A549 (cell line): ENCODE measurements around the gene SDHB. TPM values are rescaled to one million over a fixed set of nuclear protein-coding genes. Genes with fewer than 3 reads are reported as not detected.

Experiments
- ATAC-seq, 2 experiments: fragments of 200-7000 bp in 1 of 2; fragments of >200 bp in 1 of 2; cut with Nextera tagmentation in 1 of 2; cut with Tn5 transposase in 1 of 2; 3 replicates each; pipeline versions ENCODE4 v1.8.0 to v1.9.1; 2018 to 2020; ENCODE audit warnings: mild to moderate bottlenecking in 1 of 2, moderate library complexity in 1 of 2
- CTCF ChIA-PET: fragments of 300-600 bp; sonication (Branson Sonifier 250); formaldehyde crosslinking; extraction: SDS; loops from one replicate; lab custom pipeline; 2021; ENCODE audit warnings: antibody characterized with exemption, inconsistent platforms; lab: Yijun Ruan, JAX
- POLR2A ChIA-PET: fragments of 350-600 bp; formaldehyde crosslinking; extraction: SDS; loops from one replicate; lab custom pipeline; 2021; ENCODE audit warnings: antibody characterized with exemption, inconsistent platforms; lab: Yijun Ruan, JAX
- DNase-seq, 2 experiments: peaks; one replicate each; pipeline versions ENCODE4 v3.0.0 to v3.0.0-alpha.2; 2011 to 2016; ENCODE audit warnings: low read depth in 1 of 2, low spot score in 1 of 2
- FAIRE-seq: peaks from 2 replicates; lab custom pipeline; 2011; peaks lifted over from hg19 to GRCh38; lab: Jason Lieb, UNC
- H3K27ac ChIP-seq, 2 experiments: fragments of >200 bp; sonication (Bioruptor Twin); formaldehyde crosslinking; 3 replicates each; pipeline ENCODE4 v1.5.1; 2016 to 2017
- H3K4me1 ChIP-seq: fragments of >200 bp; sonication (Bioruptor Twin); formaldehyde crosslinking; 3 replicates; pipeline ENCODE4 v1.6.1; 2016
- H3K4me2 ChIP-seq: fragments of >200 bp; sonication (Bioruptor Twin); formaldehyde crosslinking; 3 replicates; pipeline ENCODE4 v1.6.1; 2016
- H3K4me3 ChIP-seq: fragments of >200 bp; sonication (Bioruptor Twin); formaldehyde crosslinking; 3 replicates; pipeline ENCODE4 v1.5.1; 2016
- H3K9me3 ChIP-seq: fragments of >200 bp; sonication (Bioruptor Twin); formaldehyde crosslinking; 3 replicates; pipeline ENCODE4 v1.6.1; 2016
- CEBPB ChIP-seq, 2 experiments: fragments of >200 bp in 1 of 2; sonication (Bioruptor Twin) in 1 of 2; formaldehyde crosslinking in 1 of 2; IDR thresholded peaks; 2 replicates each; pipeline ENCODE4 v1.6.1; 2012 to 2016
- CHD2 ChIP-seq: fragments of 150-350 bp; IDR thresholded peaks from 2 replicates; pipeline ENCODE4 v1.6.1; 2014; ENCODE audit warnings: low read length; ENCODE audit not compliant: partially characterized antibody
- FOSB ChIP-seq: fragments of 250-450 bp; sonication (Bioruptor Pico); IDR thresholded peaks from 2 replicates; pipeline ENCODE4 v1.5.0; 2020; ENCODE audit warnings: mild to moderate bottlenecking, moderate library complexity
- GATA3 ChIP-seq: IDR thresholded peaks from 2 replicates; pipeline ENCODE4 v1.6.1; 2012; ENCODE audit warnings: borderline replicate concordance
- HEYL ChIP-seq: fragments of 250-450 bp; sonication (Bioruptor Pico); IDR thresholded peaks from 2 replicates; pipeline ENCODE4 v1.8.0; 2021; ENCODE audit warnings: mild to moderate bottlenecking, moderate library complexity
- HOXA7 ChIP-seq: fragments of 250-450 bp; sonication (Bioruptor Pico); IDR thresholded peaks from 2 replicates; pipeline ENCODE4 v1.5.0; 2020; ENCODE audit warnings: mild to moderate bottlenecking, moderate library complexity
- MYC ChIP-seq: IDR thresholded peaks from 2 replicates; pipeline ENCODE4 v1.6.1; 2012; ENCODE audit warnings: mild to moderate bottlenecking, inconsistent platforms, low read length, improper control_type of control experiment, borderline replicate concordance
- NFE2L2 ChIP-seq: fragments of 150-350 bp; conservative IDR thresholded peaks from 2 replicates; pipeline ENCODE4 v1.6.1; 2014; ENCODE audit warnings: low read length
- NR3C1 ChIP-seq: fragments of >200 bp; sonication (Bioruptor Twin); formaldehyde crosslinking; IDR thresholded peaks from 3 replicates; pipeline ENCODE4 v1.6.1; 2017
- PHF8 ChIP-seq: fragments of 200-600 bp; sonication (generic); IDR thresholded peaks from 2 replicates; pipeline ENCODE4 v1.6.1; 2016; ENCODE audit warnings: low read depth, mild to moderate bottlenecking, antibody characterized with exemption, moderate library complexity, borderline replicate concordance
- POLR2AphosphoS2 ChIP-seq: conservative IDR thresholded peaks from 2 replicates; pipeline ENCODE4 v1.6.1; 2012; ENCODE audit warnings: low read length, improper control_type of control experiment, inconsistent platforms
- RAD21 ChIP-seq, 2 experiments: fragments of >200 bp in 1 of 2; sonication (Bioruptor Twin) in 1 of 2; formaldehyde crosslinking in 1 of 2; IDR thresholded peaks in 1 of 2; conservative IDR thresholded peaks in 1 of 2; 2 replicates in 1 of 2; 3 replicates in 1 of 2; pipeline ENCODE4 v1.6.1; 2012 to 2018; ENCODE audit warnings: inconsistent platforms in 1 of 2
- RNF2 ChIP-seq: fragments of 200-600 bp; sonication (generic); IDR thresholded peaks from 2 replicates; pipeline ENCODE4 v1.6.1; 2016; ENCODE audit warnings: low read depth, mild to moderate bottlenecking, antibody characterized with exemption, moderate library complexity, borderline replicate concordance
- SREBF2 ChIP-seq: fragments of 450-650 bp; IDR thresholded peaks from 2 replicates; pipeline ENCODE4 v1.6.1; 2014; ENCODE audit warnings: mild to moderate bottlenecking, moderate library complexity
- TFCP2L1 ChIP-seq: fragments of 250-450 bp; sonication (Bioruptor Pico); IDR thresholded peaks from 2 replicates; pipeline ENCODE4 v1.5.0; 2021; ENCODE audit warnings: mild to moderate bottlenecking
- USF2 ChIP-seq: fragments of 450-650 bp; IDR thresholded peaks from 2 replicates; pipeline ENCODE4 v1.6.1; 2014; ENCODE audit warnings: antibody characterized with exemption
- ZSCAN20 ChIP-seq: fragments of 250-450 bp; sonication (Bioruptor Pico); IDR thresholded peaks from 2 replicates; pipeline ENCODE4 v1.8.0; 2022; ENCODE audit warnings: mild to moderate bottlenecking, moderate library complexity
- WGBS: methylation state at CpG from one replicate; pipeline ENCODE4 v1.1.6; 2017; ENCODE audit errors: missing lambda C conversion rate; 5-methylcytosine and 5-hydroxymethylcytosine counted together
- polyA plus RNA-seq, 4 experiments: library from polyadenylated mRNA; depleted of rRNA in 3 of 4; stranded (reverse); fragments of >200 nt; fragmentation: RNase III in 1 of 4; extraction: RNeasy Plus Mini Kit Qiagen cat#74134 plus additional on column Dnase treatment in 1 of 4; gene quantifications; 2 replicates in 3 of 4; 3 replicates in 1 of 4; pipeline ENCODE4 v1.2.3, GENCODE V29; 2011 to 2017
- TF ChIP-seq, protein P1 (sequence below): fragments of 150-350 bp; IDR thresholded peaks from 2 replicates; pipeline ENCODE4 v1.6.1; 2014; ENCODE audit warnings: low read depth, mild to moderate bottlenecking, low read length
- TF ChIP-seq, protein P2 (sequence below): fragments of >200 bp; sonication (Bioruptor Twin); formaldehyde crosslinking; IDR thresholded peaks from 2 replicates; pipeline ENCODE4 v1.6.1; 2016
- TF ChIP-seq, protein P3 (sequence below): fragments of 250-450 bp; sonication (Bioruptor Pico); IDR thresholded peaks from 2 replicates; pipeline ENCODE4 v1.5.0; 2020; ENCODE audit warnings: low read depth, mild to moderate bottlenecking, moderate library complexity

SDHB gene
- polyA plus RNA-seq, 2 of the 4 experiments (the other 2 are of a cell fraction) = 114 to 262 TPM

GRCh38 chr1:16970132-16970910, 83.5 kb downstream of the SDHB start:
- CTCF ChIA-PET = interaction anchor here (1.4 to 1.5 kb wide), 3 partner anchors 10 to 74 kb away, joined by 4 read pairs; no protein-coding TSS in a partner anchor
- Histone ChIP-seq H3K4me1 (peaks cover 16% of the 10 kb centered on the region), H3K9me3 (no peaks in the 10 kb centered on the region)
- 90% methylated on average over 6 of the region's 28 CpGs for WGBS
- TF ChIP-seq, protein P1, sequence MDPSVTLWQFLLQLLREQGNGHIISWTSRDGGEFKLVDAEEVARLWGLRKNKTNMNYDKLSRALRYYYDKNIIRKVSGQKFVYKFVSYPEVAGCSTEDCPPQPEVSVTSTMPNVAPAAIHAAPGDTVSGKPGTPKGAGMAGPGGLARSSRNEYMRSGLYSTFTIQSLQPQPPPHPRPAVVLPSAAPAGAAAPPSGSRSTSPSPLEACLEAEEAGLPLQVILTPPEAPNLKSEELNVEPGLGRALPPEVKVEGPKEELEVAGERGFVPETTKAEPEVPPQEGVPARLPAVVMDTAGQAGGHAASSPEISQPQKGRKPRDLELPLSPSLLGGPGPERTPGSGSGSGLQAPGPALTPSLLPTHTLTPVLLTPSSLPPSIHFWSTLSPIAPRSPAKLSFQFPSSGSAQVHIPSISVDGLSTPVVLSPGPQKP = no peak
- no peak for TF ChIP-seq PHF8
- TF ChIP-seq RAD21 (conservative IDR thresholded peaks at IDR 0.05 in 1 of 2, IDR thresholded peaks at IDR 0.05 in 1 of 2) = no peak
- TF ChIP-seq FOSB (CRISPR knock-in tag) = no peak
- no peak for TF ChIP-seq MYC
- TF ChIP-seq TFCP2L1 (CRISPR knock-in tag) = no peak
- no peak for TF ChIP-seq SREBF2
- TF ChIP-seq CEBPB (IDR thresholded peaks at IDR 0.05) = no peak
- TF ChIP-seq NFE2L2 = no peak
- TF ChIP-seq, all 56 proteins: peak for 0
- H3K27ac ChIP-seq = no peak overlapping the region
- ATAC-seq (no peak), DNase-seq (no peak), FAIRE-seq (no peak)
- no peak overlapping the region for H3K4me2 ChIP-seq
- H3K4me3 ChIP-seq = no peak overlapping the region
- POLR2A ChIA-PET = no interaction called here

DNA sequence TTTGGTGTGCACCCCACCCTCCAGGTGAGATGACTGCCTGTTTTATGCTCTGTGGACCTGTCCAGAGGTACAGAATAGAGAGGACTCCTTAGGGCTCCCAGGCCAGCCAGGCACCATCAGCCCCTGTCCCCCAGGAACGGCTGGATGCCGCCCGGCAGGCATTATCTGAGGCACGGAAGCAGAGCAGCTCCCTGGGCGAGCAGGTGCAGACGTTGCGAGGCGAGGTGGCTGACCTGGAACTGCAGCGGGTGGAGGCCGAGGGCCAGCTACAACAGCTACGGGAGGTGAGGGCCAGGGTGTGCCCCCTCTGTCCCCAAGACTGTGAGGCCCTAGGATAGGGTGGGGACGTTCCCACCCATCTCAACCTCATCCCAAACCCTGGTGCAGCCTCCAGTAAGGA, 84.2 kb downstream of the SDHB start:
- ChIA-PET POLR2A (no interaction called here), CTCF (interaction anchor here (1.0 to 1.4 kb wide), 3 partner anchors 9 to 75 kb away, joined by 3 to 4 read pairs (median 4); no protein-coding TSS in a partner anchor)
- Histone ChIP-seq H3K27ac (no peak overlapping the region), H3K9me3 (no peaks in the 10 kb centered on the region), H3K4me3 (no peak overlapping the region), H3K4me1 (peaks cover 16% of the 10 kb centered on the region), H3K4me2 (no peak overlapping the region)
- ATAC-seq (no peak), DNase-seq (no peak), FAIRE-seq (no peak)
- WGBS = 100% methylated on average over 3 of the region's 12 CpGs
- no peak for TF ChIP-seq GATA3
- TF ChIP-seq NR3C1 = no peak
- no peak for TF ChIP-seq POLR2AphosphoS2
- TF ChIP-seq, protein P2, sequence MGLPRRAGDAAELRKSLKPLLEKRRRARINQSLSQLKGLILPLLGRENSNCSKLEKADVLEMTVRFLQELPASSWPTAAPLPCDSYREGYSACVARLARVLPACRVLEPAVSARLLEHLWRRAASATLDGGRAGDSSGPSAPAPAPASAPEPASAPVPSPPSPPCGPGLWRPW = no peak
- no peak for TF ChIP-seq RNF2
- TF ChIP-seq SREBF2 = no peak
- no peak for TF ChIP-seq CHD2
- TF ChIP-seq HEYL (CRISPR knock-in tag) = no peak
- TF ChIP-seq HOXA7 (CRISPR knock-in tag) = no peak
- TF ChIP-seq, protein P3, sequence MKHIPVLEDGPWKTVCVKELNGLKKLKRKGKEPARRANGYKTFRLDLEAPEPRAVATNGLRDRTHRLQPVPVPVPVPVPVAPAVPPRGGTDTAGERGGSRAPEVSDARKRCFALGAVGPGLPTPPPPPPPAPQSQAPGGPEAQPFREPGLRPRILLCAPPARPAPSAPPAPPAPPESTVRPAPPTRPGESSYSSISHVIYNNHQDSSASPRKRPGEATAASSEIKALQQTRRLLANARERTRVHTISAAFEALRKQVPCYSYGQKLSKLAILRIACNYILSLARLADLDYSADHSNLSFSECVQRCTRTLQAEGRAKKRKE (CRISPR knock-in tag) = no peak
- no peak for TF ChIP-seq ZSCAN20
- TF ChIP-seq USF2 = no peak
- no peak for TF ChIP-seq MYC
- TF ChIP-seq, all 56 proteins: peak for 0
